ENCODE results near the gene JKAMP. TPM values are rescaled to one million over a fixed set of nuclear protein-coding genes. Genes with fewer than 3 reads are reported as not detected.

JKAMP gene
- total and polyA plus RNA-seq, 2 of the 8 experiments (the other 6 are each of a cell fraction or from before 2014, with no cell fraction given), result 34.9 to 182 TPM

GRCh38 chr14:59474172-59474571 lies 10.1 kb upstream of the JKAMP start:
- no peak overlapping the region for H3K9ac ChIP-seq (replicated peaks in 1 of 4; ENCODE audit: extremely low read depth in 1 of 4, low read depth in 3 of 4, low read length in 3 of 4)
- no peak overlapping the region for H2BK15ac ChIP-seq (ENCODE audit: low read length)
- no peak overlapping the region for H2BK20ac ChIP-seq (ENCODE audit: low read length)
- FAIRE-seq (no peak), DNase-seq (ENCODE audit: low read depth in 1 of 2, low spot score in 2 of 2) (no peak)
- H3K14ac ChIP-seq (ENCODE audit: insufficient read length), result no peak overlapping the region
- no peak overlapping the region for H3K4me3 ChIP-seq (ENCODE audit: extremely low read depth in 1 of 4, insufficient read depth in 2 of 4, low read depth in 3 of 4, low read length in 4 of 4)
- ChIA-PET CTCF (ENCODE audit: partially characterized antibody) (interaction anchor here (0.8 to 1.6 kb wide), 3 partner anchors 9 to 103 kb away, joined by 3 to 4 read pairs (median 3); partner anchors contain the start of gene CCDC175), POLR2A (ENCODE audit: partially characterized antibody) (interaction anchor here (1.8 to 2.0 kb wide), 2 partner anchors 9 to 10 kb away, joined by 6 read pairs; partner anchors contain the start of genes GPR135, JKAMP and L3HYPDH)
- H2BK120ac ChIP-seq (replicated peaks; ENCODE audit: low read depth, low read length), result no peak overlapping the region
- H2AFZ ChIP-seq (ENCODE audit: low read length), result no peak overlapping the region
- H3K4me1 ChIP-seq (replicated peaks in 1 of 4; ENCODE audit: control insufficient read depth in 3 of 4, insufficient read depth in 4 of 4, low read length in 3 of 4), result no peaks in the 10 kb centered on the region
- H3K27ac ChIP-seq (ENCODE audit: low read depth, low read length), result no peak overlapping the region
- WGBS, 2 experiments (ENCODE audit: extremely low coverage in 1 of 2, insufficient coverage in 1 of 2, insufficient read length in 1 of 2, insufficient replicate concordance in 2 of 2, low coverage in 1 of 2, low lambda C conversion rate in 2 of 2, missing lambda C conversion rate in 1 of 2), result 92% methylated on average over 1 of the region's 1 CpG; no CpG with 5 or more reads in 1 of the 2 experiments
- H3K4ac ChIP-seq (replicated peaks; ENCODE audit: insufficient read length, low read depth, low read length), result no peak overlapping the region
- no peak overlapping the region for H2BK12ac ChIP-seq (ENCODE audit: low read depth, low read length)
- H3K36me3 ChIP-seq (ENCODE audit: control insufficient read depth in 2 of 4, insufficient read depth in 4 of 4, low read length in 3 of 4), result peaks cover 11 to 50% (median 24%) of the 10 kb centered on the region in 4 experiments
- H3K23me2 ChIP-seq (ENCODE audit: low read depth, low read length), result no peaks in the 10 kb centered on the region
- H4K8ac ChIP-seq (ENCODE audit: extremely low read depth, insufficient read depth, low read length), result no peak overlapping the region
- no peak overlapping the region for H3K56ac ChIP-seq (replicated peaks; ENCODE audit: insufficient read length, low read depth, low read length)
- H3K23ac ChIP-seq (ENCODE audit: insufficient read length), result no peak overlapping the region
- no peak overlapping the region for H3K18ac ChIP-seq (ENCODE audit: extremely low read depth, low read length)
- H4K91ac ChIP-seq (replicated peaks; ENCODE audit: insufficient read length, low read length), result no peak overlapping the region
- H3K79me1 ChIP-seq (ENCODE audit: low read depth, low read length), result no peaks in the 10 kb centered on the region; the same call in 1 of the 2 replicates
- H3K27me3 ChIP-seq (replicated peaks in 1 of 4; ENCODE audit: control insufficient read depth in 3 of 4, extremely low read depth in 1 of 4, insufficient read depth in 3 of 4, low read length in 3 of 4), result no peaks in the 10 kb centered on the region
- no peaks in the 10 kb centered on the region for H3K9me3 ChIP-seq (ENCODE audit: insufficient read depth in 2 of 2, low read depth in 1 of 2, low read length in 1 of 2)
- H4K20me1 ChIP-seq (replicated peaks in 1 of 2; ENCODE audit: control insufficient read depth in 1 of 2, insufficient read depth in 2 of 2, low read length in 2 of 2), result peaks cover 0 to 5% of the 10 kb centered on the region in 2 experiments
- H2AK5ac ChIP-seq (ENCODE audit: low read depth, low read length), result no peak overlapping the region
- H3K79me2 ChIP-seq (ENCODE audit: control insufficient read depth in 1 of 2, insufficient read depth in 2 of 2, low read length in 2 of 2), result no peaks in the 10 kb centered on the region
- no peak overlapping the region for H2BK5ac ChIP-seq (ENCODE audit: low read depth, low read length)
- no peak overlapping the region for H4K5ac ChIP-seq (ENCODE audit: insufficient read length, low read depth, low read length)
- H3K4me2 ChIP-seq (ENCODE audit: insufficient read depth in 1 of 2, low read depth in 2 of 2, low read length in 2 of 2), result no peak overlapping the region
- TF ChIP-seq SRF (IDR thresholded peaks at IDR 0.05; ENCODE audit: low read depth, low read length) (no peak), EZH2 (IDR thresholded peaks at IDR 0.05; ENCODE audit: low read depth, low read length, severe bottlenecking) (no peak), FOSL1 (IDR thresholded peaks at IDR 0.05; ENCODE audit: insufficient read depth, low read depth, low read length) (no peak), CHD1 (IDR thresholded peaks at IDR 0.05; ENCODE audit: low read depth, low read length) (no peak), JUND (IDR thresholded peaks at IDR 0.05; ENCODE audit: low read length) (no peak), GABPA (IDR thresholded peaks at IDR 0.05; ENCODE audit: borderline replicate concordance, insufficient read depth, low read length) (no peak), SUZ12 (IDR thresholded peaks at IDR 0.05; ENCODE audit: low read length) (no peak)
- TF ChIP-seq, protein P1, sequence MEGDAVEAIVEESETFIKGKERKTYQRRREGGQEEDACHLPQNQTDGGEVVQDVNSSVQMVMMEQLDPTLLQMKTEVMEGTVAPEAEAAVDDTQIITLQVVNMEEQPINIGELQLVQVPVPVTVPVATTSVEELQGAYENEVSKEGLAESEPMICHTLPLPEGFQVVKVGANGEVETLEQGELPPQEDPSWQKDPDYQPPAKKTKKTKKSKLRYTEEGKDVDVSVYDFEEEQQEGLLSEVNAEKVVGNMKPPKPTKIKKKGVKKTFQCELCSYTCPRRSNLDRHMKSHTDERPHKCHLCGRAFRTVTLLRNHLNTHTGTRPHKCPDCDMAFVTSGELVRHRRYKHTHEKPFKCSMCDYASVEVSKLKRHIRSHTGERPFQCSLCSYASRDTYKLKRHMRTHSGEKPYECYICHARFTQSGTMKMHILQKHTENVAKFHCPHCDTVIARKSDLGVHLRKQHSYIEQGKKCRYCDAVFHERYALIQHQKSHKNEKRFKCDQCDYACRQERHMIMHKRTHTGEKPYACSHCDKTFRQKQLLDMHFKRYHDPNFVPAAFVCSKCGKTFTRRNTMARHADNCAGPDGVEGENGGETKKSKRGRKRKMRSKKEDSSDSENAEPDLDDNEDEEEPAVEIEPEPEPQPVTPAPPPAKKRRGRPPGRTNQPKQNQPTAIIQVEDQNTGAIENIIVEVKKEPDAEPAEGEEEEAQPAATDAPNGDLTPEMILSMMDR (IDR thresholded peaks at IDR 0.05; ENCODE audit: control extremely low read depth in 1 of 3, insufficient read depth in 1 of 3, low read depth in 1 of 3, low read length in 3 of 3), result no peak

Measured in H1 (cell line).